Fibroblast of mammary gland (primary cell): ENCODE data around the gene TPPP2.

Experiments
- DNase-seq: peaks from one replicate; pipeline ENCODE4 v3.0.0-alpha.2; 2010; ENCODE audit warnings: low read depth
- H3K4me3 ChIP-seq: 2 replicates; pipeline ENCODE4 v1.5.1; 2011; ENCODE audit warnings: low read depth, mild to moderate bottlenecking, low read length, moderate library complexity; ENCODE audit not compliant: control insufficient read depth
- CTCF ChIP-seq: conservative IDR thresholded peaks from 2 replicates; pipeline ENCODE4 v1.5.1; 2011; ENCODE audit warnings: low read depth, low read length, inconsistent platforms; ENCODE audit not compliant: control insufficient read depth, insufficient read depth

TPPP2 gene

GRCh38 chr14:21077672-21078071, 47.7 kb downstream of the TPPP2 start:
- no peak for TF ChIP-seq CTCF
- H3K4me3 ChIP-seq = no peak overlapping the region
- DNase-seq = no peak

- no peak for DNase-seq
- no peak for TF ChIP-seq CTCF
- H3K4me3 ChIP-seq = no peak overlapping the region
Observed at GRCh38 chr14:21078287-21078686, 48.3 kb downstream of the TPPP2 start.

- TF ChIP-seq CTCF = no peak
- DNase-seq = no peak
- no peak overlapping the region for H3K4me3 ChIP-seq
Observed at GRCh38 chr14:21078726-21079125, 48.7 kb downstream of the TPPP2 start.

GRCh38 chr14:21081521-21082142, 51.6 kb downstream of the TPPP2 start:
- no peak for DNase-seq
- TF ChIP-seq CTCF = no peak

More at GRCh38 chr14:21081521-21082142, 51.6 kb downstream of the TPPP2 start:
- H3K4me3 ChIP-seq = no peak overlapping the region
